AG09309 (cell line): Measurements from ENCODE around the gene TRIL.

Source experiments
- DNase-seq: peaks from one replicate; pipeline ENCODE4 v3.0.0-alpha.2; 2010; ENCODE audit warnings: low read depth
- H3K4me3 ChIP-seq: 2 replicates; pipeline ENCODE4 v1.5.1; 2011; ENCODE audit warnings: mild to moderate bottlenecking, low read depth, low read length, moderate library complexity; ENCODE audit not compliant: control insufficient read depth
- TF ChIP-seq, protein P1 (sequence below): IDR thresholded peaks from 2 replicates; pipeline ENCODE4 v1.5.1; 2011; ENCODE audit warnings: mild to moderate bottlenecking, low read depth, low read length, inconsistent platforms; ENCODE audit not compliant: insufficient read depth, control insufficient read depth; ENCODE audit errors: missing control alignments

Gene TRIL

DNA sequence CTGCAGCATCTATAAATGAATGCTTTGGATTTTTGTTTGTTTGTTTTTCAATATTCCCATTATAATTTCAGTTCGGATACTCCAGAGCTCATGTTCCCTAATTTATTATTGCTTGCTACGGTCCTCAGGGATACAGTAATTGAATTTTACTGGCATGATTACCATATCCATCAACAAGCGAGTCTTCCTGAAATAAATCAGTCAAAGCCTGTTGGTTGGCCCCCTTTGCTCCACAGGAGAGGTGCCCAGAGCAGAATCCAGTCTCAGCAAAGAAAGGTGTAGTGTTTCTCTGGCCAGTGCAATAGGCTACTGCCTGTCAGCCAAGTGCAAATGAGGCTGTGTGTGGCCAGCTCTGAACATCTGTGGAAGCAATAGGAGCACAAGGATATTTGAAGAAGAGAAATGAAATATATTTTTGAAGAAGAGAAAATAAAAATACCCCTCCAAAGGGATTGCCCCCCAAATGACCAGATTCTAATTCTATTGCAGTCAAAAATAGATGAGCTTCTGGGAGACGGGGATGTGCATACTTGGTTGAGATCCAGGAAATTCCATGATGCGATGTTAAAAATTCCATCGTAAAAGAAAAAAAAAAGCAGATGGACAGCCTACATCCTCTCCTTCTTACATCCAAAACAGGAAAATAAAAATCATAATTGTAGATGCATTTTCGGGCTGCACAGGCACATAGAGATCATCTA, 18.1 kb downstream of the TRIL start:
- DNase-seq: no peak

GRCh38 chr7:28939367-28939766, 18.8 kb downstream of the TRIL start:
- H3K4me3 ChIP-seq: no peak overlapping the region
- TF ChIP-seq, protein P1, sequence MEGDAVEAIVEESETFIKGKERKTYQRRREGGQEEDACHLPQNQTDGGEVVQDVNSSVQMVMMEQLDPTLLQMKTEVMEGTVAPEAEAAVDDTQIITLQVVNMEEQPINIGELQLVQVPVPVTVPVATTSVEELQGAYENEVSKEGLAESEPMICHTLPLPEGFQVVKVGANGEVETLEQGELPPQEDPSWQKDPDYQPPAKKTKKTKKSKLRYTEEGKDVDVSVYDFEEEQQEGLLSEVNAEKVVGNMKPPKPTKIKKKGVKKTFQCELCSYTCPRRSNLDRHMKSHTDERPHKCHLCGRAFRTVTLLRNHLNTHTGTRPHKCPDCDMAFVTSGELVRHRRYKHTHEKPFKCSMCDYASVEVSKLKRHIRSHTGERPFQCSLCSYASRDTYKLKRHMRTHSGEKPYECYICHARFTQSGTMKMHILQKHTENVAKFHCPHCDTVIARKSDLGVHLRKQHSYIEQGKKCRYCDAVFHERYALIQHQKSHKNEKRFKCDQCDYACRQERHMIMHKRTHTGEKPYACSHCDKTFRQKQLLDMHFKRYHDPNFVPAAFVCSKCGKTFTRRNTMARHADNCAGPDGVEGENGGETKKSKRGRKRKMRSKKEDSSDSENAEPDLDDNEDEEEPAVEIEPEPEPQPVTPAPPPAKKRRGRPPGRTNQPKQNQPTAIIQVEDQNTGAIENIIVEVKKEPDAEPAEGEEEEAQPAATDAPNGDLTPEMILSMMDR: no peak
- no peak for DNase-seq

More for the DNA sequence above, 18.1 kb downstream of the TRIL start:
- TF ChIP-seq, protein P1: no peak
- H3K4me3 ChIP-seq: no peak overlapping the region

DNA sequence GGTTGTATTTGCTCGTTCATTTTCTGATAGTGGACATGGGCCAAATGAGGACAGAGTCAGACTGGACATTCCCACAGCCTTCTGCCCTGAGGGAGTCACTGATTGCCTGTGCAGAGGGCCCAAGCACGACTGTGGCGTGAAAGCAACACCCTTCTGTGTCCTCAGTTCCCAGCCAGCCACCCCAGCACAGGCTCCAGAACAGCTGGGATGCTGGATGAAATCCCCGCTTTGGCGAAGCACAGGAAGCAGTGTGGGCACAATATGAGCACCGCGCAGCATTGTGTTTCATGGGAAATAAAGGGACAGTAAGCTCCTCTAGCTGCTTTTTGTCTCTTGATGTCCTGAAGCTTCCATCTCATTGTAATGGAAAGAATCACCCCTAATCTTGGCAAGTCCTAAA, 20.5 kb downstream of the TRIL start:
- DNase-seq: no peak
- no peak overlapping the region for H3K4me3 ChIP-seq
- TF ChIP-seq, protein P1: no peak

DNA sequence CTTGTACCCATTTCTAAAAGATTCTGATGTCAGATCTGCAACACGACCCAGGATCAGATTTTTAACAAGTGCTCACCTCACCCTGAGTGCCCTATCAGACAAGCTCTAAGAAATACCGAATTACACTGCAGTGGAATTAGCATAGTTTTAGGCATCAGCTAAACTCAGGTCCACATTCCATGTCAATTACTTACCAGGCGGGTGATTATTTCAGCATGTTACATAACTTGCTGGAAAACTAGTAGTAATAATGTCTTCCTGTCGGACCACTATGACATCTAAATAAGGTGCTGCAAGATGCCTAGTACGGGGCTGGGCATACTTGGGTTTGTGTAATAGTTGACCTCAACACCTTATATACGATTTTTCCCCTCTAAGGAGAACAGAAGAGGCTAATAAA, 21.0 kb downstream of the TRIL start:
- TF ChIP-seq, protein P1: no peak
- no peak overlapping the region for H3K4me3 ChIP-seq
- no peak for DNase-seq

DNA sequence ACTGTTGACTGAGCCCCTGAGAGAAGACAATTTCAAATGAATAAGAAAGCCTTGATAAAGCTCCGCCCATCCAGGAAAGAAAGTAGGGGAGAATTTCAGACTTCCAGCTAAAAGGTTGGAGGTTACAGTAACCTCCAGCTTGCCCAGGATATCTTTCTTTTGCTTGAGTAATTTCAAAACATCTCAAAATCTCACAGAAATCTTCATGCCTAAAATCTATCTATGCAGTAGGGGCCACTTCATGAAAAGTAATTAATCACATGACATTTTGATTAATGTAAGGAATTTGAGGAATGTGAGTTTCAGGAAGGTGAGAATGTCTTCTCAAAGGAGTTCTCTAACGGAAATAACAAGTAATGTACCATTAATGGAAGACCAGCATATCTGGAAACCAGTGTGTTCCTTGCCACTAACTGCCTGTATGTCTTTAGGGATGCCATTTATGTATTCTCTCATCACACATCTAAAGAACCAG, 24.2 kb downstream of the TRIL start:
- H3K4me3 ChIP-seq: no peak overlapping the region
- no peak for DNase-seq
- TF ChIP-seq, protein P1: no peak

- no peak overlapping the region for H3K4me3 ChIP-seq
- no peak for DNase-seq
- TF ChIP-seq, protein P1: no peak
Measured at GRCh38 chr7:28931565-28931964, 26.6 kb downstream of the TRIL start.
